Stimulated activated CD4-positive, alpha-beta T cell treated with anti-CD3 and anti-CD28 coated beads, Interleukin-4, amount 100 ng/mL, for 4 hours (primary cell): ENCODE measurements around the gene IL12A.

Source experiments
- DNase-seq, 2 experiments: peaks; one replicate each; pipeline ENCODE4 v3.0.0-alpha.2; 2020

IL12A gene

GRCh38 chr3:160038862-160039562 is 50.4 kb downstream of the IL12A start:
- DNase-seq, result no peak

DNA sequence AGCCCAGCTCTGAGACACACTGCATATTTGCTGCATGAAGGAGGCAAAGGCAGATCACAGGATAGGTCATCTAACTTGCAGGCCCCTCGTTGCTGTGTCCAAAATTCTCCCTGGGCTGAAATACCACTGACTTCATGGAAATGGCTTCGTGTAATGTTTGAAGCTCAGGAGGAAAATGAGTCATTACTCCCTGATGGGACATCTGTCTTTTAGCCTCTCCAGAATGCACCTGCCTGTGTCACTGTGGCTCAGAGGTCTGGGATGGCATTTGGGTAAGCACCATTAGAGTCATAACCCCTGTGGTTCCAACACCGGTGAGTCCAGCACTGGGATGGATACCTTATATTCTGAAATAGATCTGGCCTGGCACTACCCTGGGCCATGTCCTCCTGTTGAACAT is 51.5 kb downstream of the IL12A start:
- DNase-seq, result no peak

- no peak for DNase-seq
Measured at GRCh38 chr3:160041465-160041864, 52.8 kb downstream of the IL12A start.

DNA sequence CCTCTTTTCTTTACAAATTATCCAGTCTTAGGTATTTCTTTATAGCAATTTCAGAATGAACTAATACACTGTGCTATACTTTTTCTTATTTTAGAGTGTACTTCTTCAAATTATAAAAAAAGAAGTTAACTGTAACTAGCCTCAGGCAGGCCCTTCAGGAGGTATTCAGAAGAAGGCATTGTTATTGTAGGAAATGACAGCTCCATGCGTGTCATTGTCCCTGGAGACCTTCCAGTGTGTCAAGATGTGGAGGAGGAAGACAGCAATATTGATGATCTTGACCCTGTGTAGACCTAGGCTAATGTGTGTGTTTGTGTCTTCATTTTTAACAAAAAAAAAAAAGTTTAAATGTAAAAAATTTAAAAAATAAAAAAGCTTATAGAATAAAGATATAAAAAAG is 55.5 kb downstream of the IL12A start:
- DNase-seq, result no peak
